ENCODE measurements around the gene CSNK2B.

Gene CSNK2B

GRCh38 chr6:31636698-31637596, 28.9 kb upstream of the CSNK2B start:
- DNase-seq (ENCODE audit: low read depth in 1 of 2, low spot score in 1 of 2), result no peak

- DNase-seq (ENCODE audit: low read depth in 1 of 2, low spot score in 1 of 2), result no peak
Observed at GRCh38 chr6:31639043-31639442, 26.8 kb upstream of the CSNK2B start.

GRCh38 chr6:31639449-31639861, 26.4 kb upstream of the CSNK2B start:
- no peak for DNase-seq (ENCODE audit: low read depth in 1 of 2, low spot score in 1 of 2)

DNA sequence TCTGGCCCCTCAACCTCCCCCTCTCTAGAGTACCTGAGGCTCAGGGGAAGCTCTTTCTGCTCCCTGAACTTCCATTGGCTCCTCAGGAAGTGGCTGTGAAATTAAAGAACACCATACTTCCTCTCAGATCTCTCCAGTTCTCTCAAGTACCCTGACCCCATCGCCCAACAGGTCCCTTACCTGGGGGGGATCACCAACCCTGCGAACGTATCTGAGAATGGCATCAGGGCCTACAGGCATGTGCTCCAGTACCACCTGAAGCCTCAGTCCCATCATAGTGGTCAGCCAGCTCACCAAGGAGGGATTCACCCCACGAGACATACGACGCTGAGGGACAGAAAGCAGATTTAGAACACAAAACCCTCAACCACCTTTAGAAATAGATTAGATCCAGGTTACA, 25.3 kb upstream of the CSNK2B start:
- no peak for DNase-seq (ENCODE audit: low read depth in 1 of 2, low spot score in 1 of 2)

DNA sequence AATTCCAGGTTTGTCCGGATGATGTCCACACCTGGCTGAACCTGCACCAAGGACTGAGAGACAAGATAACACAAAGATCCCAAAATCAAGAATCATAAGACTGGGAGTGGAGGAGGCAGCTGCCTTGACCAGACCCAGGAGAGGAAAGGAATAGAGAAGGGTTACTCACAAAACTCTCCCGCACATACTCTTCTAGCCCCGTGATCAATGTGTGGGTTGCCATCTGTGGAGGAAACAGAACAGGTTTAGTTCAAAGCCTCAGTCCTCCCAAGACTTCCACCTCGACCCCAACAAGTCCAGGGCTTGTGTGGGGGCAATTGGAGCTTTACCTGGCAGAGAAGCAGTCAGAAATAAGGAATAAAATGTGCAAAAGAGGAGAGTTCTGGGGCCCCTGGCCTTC, 24.5 kb upstream of the CSNK2B start:
- no peak for DNase-seq (ENCODE audit: low read depth in 1 of 2, low spot score in 1 of 2)

DNA sequence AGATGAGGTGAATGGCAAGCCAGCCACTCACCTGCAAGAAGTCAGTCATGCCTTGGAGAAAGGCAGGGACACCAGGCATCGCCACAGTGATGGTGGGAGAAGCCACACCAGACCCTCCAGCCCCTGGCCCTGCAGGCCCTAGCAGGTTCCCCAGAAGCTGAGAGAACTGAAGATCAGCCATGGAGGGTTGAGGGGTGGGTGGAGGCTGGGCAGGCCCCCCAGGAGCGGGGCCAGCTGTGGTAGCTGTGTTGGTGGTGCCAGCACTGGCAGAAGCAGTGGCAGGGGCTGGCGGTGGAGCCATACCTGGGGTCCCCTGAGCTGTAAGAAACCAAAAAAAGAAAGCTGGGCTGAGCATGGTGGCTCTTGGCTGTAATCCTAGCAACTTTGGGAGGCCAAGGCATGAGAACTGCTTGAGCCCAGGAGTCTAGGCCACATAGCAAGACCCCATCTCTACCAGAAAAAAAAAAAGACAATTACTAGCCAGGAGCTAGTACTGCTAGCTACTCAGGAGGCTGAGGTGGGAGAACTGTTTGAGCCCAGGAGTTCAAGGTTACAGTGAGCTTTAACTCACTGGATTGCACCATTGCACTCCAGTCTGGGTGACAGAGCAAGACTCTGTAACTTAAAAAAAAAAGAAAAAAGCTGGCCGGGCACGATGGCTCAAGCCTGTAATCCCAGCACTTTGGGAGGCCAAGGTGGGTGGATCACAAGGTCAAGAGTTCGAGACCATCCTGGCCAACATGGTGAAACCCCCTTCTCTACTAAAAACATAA, 22.9 kb upstream of the CSNK2B start:
- no peak for DNase-seq (ENCODE audit: low read depth in 1 of 2, low spot score in 1 of 2)

- no peak for DNase-seq (ENCODE audit: low read depth in 1 of 2, low spot score in 1 of 2)
Observed at GRCh38 chr6:31643818-31644454, 21.9 kb upstream of the CSNK2B start.

GRCh38 chr6:31645325-31645724, 20.6 kb upstream of the CSNK2B start:
- DNase-seq (ENCODE audit: low read depth in 1 of 2, low spot score in 1 of 2), result no peak

DNA sequence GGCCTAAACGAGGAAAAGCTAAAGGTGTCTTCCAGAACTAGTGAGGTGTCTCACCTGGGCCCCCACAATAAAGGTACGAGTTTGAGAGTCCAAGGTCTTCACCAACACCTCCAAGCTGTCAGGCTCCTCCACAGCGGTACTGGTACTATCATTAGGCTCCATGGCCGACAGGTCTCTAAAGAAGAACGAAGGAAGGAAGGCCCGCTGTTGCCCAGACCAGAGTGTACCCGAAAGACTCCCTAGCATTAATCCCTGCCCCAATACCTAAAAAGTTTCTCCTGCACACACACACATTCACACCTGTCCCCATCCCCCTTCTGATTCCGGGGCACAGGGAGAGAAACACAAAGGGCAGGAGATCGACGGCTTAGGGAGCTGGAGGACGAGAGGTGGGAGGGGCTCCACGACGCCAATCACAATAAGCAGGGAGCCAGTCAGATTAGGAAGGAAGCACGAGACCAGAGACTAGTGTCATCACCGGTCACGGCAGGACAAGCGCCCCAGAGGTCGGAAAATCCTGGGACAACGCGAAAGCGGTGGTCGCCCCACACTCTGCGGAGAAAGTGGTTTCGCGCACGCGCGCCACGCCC, 14.2 kb upstream of the CSNK2B start:
- DNase-seq (ENCODE audit: low read depth in 1 of 2, low spot score in 1 of 2), result no peak

DNA sequence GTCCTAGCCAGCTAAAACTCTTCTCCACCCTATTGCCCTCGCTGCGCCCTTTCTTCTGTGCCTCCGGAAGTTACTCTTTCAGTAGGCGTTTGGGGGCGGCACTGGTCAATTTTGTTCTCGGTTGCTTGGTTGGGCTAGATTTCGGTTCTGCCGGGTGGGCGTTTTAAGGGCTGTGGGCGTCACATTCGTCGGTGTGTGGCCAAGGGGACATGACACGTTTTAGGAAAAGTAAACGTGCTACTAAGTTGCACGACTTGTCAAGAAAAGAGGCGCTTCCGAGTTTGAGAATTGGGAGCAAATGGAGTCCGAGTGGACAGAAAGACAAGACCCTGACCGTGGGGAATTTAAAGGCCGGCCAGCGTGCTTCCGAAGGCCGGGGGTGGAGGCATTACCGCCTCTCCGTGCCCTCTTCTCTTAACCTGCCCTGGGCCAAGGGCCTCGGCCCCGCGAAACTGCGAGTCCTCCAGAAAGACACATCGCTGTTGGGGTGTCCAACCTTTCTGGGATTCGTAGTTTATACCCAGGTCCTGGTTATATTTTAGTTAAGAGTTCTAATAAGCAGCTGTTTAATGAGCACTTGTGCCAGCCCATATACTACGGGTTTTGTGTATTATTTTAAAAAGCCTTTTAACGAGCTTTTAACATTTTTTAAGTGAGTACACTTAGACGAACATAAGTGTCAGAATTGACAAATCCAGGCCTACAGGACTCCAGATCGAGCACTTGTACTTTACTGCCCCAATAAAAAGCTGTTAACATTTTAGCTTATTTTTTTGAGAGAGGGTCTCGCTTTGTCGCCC, 12.8 kb upstream of the CSNK2B start:
- DNase-seq (ENCODE audit: low read depth in 1 of 2, low spot score in 1 of 2), result peak in 1 of 2 donors; percentile 80

DNA sequence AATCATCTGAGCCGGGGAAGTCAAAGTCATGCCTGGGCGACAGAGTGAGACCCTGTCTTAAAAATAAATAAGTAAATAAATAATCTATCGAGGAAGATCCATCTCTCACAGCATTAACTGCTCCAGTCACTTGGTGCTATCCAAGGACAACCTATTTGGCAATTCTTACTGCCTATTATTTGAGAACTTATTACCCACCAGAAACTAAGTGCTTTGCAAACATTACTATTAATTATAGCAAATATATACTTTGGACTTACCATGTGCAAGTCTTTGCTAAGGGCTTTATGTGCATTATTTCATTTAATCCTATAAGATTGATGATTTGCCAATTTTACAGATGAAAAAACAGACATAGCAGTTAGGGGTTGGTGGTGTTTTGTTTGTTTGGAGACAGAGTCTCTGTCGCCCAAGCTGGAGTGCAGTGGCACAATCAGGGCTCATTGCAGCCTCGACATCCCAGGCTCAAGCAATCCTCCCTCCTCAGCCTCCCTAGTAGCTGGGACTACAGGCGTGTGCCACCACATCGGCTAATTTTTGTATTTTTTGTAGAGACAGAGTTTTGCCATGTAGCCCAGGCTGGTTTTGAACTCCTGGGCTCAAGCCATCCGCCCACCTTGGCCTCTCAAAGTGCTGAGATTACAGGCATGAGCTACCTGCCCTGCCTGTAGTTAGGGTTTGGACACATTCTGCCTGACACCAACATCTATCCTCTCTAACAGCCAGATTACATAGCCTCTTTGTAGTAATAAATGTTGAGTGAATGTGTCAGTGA, 11.1 kb upstream of the CSNK2B start:
- DNase-seq (ENCODE audit: low read depth in 1 of 2, low spot score in 1 of 2), result no peak

DNA sequence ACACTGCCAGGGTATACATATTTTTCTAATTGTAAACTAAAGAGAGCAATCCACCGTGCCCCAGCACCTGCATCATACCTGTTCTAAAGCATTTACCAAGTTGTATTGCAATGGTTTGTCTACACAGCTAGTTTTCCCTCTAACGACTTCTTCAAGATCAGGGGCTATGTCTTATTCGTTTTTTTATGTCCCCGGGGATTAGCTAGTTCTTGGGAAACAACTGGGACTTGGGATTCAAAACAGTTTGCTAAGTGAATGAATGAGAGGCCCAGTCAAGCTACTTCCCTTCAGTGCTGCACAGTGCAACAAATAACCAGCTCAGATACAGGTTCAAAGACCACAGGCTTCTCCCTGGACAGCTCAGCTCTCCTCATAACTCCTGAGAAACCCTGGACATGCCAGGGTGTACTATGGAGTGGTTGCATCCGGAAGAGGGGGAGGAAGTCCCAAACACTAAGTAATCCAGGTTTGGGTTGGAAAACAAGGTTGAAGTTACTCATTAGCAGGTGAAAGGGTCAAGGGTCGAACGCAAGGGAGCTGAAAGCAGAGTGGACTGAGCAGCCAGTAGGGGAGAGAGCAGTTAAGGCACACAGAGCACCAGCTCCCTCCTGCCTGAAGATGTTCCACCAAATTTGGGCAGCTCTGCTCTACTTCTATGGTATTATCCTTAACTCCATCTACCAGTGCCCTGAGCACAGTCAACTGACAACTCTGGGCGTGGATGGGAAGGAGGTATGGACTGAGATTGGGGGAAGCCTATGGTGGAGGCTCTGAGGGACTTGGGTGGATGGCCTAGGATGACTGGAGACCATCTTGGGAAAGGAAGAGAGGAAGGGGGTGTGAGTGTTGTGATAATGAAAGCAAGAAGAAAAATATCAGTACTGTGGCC, 10.3 kb upstream of the CSNK2B start, which contains the start of gene APOM:
TSS of gene APOM (plus strand) at position 546 of the 889 bp plus-strand sequence. CDS start at position 619, 73 bp downstream.
- DNase-seq (ENCODE audit: low read depth in 1 of 2, low spot score in 1 of 2), result no peak

DNA sequence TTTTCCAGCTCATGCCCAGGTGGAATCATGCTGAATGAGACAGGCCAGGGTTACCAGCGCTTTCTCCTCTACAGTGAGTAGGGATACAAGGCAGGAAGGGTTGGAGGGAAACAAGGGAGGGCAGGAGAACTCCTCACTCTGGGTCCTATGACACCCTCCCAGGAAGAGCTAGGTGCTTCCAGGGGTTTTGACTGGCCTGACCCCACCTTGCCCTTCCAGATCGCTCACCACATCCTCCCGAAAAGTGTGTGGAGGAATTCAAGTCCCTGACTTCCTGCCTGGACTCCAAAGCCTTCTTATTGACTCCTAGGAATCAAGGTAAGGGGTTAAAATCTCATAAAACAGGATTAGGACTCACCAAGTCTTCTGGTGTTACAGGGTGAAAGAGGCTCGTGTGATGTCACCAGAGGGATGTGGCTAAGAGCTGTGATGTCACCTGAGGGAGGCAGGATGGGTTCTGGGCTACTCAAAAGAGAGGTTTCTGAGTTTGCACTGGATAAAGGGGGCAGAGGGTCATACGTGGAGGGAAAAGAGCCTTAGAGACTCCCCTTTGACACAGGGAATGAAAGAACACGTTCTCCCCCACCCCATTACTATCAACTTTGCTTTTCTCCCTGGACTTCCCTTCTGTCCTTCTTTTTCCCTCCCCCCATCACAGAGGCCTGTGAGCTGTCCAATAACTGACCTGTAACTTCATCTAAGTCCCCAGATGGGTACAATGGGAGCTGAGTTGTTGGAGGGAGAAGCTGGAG, 8.3 kb upstream of the CSNK2B start:
- no peak for DNase-seq (ENCODE audit: low read depth in 1 of 2, low spot score in 1 of 2)

DNA sequence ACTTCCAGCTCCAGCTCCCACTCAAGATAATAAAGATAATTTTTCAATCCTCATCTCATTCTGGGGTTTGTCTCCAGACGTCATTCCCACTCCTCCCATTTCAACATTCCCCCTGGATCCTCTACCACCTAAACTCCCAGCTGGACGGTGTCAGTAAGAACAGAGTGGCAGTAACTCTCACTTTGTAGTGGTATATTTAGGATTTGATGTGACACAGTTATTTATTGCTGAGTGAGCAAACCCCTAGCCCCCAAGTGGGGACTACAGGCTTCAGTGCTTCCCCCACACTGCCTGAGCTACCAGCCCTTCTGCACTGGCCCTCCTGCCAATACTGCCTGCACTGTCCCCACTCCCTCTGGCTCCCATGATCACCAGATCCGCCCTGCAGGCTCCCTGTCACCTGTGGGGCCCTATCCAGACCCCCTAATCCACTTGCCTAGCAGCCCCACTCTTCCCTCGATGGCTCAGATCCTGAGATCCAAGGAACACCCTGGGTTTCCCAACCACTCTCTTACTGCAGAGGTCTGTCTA, 7.7 kb upstream of the CSNK2B start:
- DNase-seq (ENCODE audit: low read depth in 1 of 2, low spot score in 1 of 2), result no peak

- no peak for DNase-seq (ENCODE audit: low read depth in 1 of 2, low spot score in 1 of 2)
Observed at GRCh38 chr6:31658983-31659648, 6.8 kb upstream of the CSNK2B start.

GRCh38 chr6:31659649-31660380, 6.1 kb upstream of the CSNK2B start:
- no peak for DNase-seq (ENCODE audit: low read depth in 1 of 2, low spot score in 1 of 2)
